ENCODE results near the gene OSGIN1.

The OSGIN1 gene

DNA sequence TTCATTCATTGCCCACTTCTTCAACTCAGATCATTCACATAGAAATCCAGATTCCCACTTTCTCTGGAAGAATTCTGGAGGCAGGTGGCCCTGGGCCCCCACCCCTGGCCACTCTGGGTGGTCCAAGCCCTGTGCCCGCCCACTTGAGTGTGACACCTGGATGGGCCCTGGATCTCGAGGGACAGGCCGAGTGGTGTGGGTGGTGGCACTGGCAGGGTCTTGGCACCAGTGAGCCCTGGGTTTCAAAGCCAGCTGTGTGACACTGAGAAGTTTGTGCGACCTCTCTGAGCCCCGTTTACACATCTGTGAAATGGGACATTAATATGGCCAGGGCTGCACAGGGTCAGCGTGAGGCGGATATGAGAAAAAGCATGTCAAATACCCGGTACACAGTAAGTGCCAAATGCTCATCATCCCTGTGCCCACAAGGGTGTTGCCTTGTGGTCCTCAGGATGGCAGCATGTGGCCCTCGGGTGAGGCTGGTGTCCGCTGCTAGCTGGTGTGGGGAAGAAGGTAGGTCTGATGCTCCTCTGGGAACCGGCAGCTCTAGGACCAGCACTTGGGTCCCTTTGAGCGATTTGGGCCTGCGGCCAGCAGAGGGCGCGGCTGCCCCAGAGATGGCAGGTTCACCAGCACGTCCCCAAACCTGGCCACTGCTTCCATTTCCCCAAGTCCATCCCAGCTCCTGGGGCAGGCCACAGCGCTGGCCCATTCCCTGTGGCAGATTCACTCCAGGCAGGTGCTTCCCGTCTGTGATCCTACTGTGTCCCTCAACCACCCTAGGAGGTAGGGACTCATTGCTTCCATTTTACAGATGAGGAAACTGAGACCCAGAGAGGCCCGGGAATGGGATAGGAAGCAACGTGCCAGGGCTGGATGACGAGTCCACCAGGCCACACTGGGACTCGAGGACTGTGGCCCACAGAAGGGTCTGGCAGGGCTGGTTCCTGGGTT lies 3.6 kb downstream of the OSGIN1 start:
- H3K4me1 Mint-ChIP-seq (ENCODE audit: low read depth): peaks cover 6% of the 10 kb centered on the region
- H3K27me3 Mint-ChIP-seq (ENCODE audit: low read depth): peaks cover 9% of the 10 kb centered on the region
- no peaks in the 10 kb centered on the region for H3K9me3 Mint-ChIP-seq
- H3K36me3 Mint-ChIP-seq (ENCODE audit: low read depth): no peaks in the 10 kb centered on the region
- H3K4me3 Mint-ChIP-seq: no peak overlapping the region
- H3K27ac Mint-ChIP-seq: no peak overlapping the region

DNA sequence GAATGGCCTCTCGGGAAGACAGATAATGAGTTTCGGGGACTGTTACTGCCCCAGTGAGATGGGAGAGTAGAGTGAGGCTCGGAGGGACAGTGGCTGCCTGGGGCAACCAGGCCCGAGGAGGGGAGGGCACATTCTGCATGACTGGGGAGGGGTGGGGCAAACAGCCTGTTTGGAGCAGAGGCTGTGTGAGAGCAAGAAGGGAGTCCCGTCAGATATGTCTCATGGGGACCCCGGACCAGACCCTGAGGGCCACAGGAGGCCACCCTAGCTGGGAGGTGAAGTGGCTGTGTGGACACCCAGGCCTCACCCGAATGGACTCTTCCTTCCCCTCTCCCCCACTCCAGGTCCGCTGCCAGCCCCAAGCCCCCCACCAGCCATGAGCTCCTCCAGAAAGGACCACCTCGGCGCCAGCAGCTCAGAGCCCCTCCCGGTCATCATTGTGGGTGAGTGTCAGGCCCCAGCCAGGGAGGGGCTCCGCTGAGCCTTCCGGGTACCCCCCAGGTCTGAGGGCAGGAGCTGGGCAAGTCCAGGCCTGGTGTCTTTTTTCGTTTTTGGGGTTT lies 4.3 kb downstream of the OSGIN1 start:
- no peaks in the 10 kb centered on the region for H3K9me3 Mint-ChIP-seq
- H3K4me1 Mint-ChIP-seq (ENCODE audit: low read depth): peaks cover 6% of the 10 kb centered on the region
- no peaks in the 10 kb centered on the region for H3K36me3 Mint-ChIP-seq (ENCODE audit: low read depth)
- peaks cover 9% of the 10 kb centered on the region for H3K27me3 Mint-ChIP-seq (ENCODE audit: low read depth)
- H3K27ac Mint-ChIP-seq: no peak overlapping the region
- no peak overlapping the region for H3K4me3 Mint-ChIP-seq

DNA sequence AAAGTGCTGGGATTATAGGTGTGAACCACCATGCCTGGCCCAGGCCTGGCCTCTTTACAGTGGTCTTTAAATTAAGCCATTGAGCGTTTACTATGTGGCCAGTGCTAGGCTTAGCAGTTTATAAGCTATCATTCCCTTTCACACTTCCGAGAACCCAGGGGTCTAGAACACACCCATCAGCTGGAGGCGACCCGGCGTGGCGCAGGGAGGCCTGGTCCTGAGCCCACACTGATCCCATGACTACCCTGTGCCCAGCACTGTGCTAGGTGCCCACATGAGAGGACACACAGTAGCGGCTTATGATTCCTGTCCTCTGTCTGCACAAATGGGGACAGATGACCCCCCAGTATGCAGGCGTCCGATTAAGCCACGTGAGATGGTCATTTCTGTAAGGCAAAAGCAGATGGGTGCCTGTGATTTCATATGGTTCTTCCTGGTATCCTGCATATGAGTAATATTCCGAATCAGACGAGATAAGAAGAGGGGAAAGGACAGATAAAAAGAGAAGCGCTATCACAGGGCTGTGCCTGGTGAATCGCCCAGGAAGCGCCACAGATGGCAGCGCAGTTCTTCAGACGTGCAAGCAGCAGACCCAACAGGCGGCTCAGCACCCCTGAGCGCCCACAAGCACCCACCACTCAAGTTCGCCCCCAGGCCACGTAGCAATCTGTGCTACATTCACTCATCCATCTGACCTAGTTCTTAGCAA lies 5.3 kb downstream of the OSGIN1 start:
- H3K4me1 Mint-ChIP-seq (ENCODE audit: low read depth): peaks cover 2% of the 10 kb centered on the region
- H3K27ac Mint-ChIP-seq: no peak overlapping the region
- H3K27me3 Mint-ChIP-seq (ENCODE audit: low read depth): peaks cover 9% of the 10 kb centered on the region
- no peaks in the 10 kb centered on the region for H3K9me3 Mint-ChIP-seq
- H3K4me3 Mint-ChIP-seq: no peak overlapping the region
- no peaks in the 10 kb centered on the region for H3K36me3 Mint-ChIP-seq (ENCODE audit: low read depth)

DNA sequence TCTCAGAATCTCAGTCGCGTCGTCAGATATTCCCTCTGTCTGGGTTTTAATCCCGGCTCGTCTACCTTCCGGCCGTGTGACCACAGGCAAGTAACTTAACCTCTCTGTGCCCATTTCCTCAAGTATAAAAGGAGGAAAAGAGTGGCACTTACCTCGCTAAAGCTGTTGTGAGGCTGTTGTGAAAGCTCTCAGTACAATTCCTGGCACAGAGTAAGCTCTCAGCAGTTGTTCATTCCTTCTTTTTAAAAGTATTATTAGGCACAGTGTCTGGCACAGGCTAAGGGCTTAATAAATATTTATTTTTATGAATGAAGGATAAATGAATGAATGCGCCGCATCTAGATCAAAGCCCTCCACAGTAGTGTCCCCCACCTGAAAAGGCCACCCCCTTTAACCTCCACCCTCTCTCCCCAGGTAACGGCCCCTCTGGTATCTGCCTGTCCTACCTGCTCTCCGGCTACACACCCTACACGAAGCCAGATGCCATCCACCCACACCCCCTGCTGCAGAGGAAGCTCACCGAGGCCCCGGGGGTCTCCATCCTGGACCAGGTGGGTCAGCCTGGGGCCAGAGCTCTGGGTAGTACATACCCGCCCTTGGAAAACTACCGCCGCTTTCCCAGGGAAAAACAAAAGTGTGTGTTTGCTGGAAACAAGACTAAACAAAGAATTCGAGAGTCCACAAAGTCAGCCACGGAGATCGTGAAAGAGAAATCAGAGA lies 6.0 kb downstream of the OSGIN1 start:
- Mint-ChIP-seq H3K27ac (no peak overlapping the region), H3K4me1 (ENCODE audit: low read depth) (peaks cover under 1% of the 10 kb centered on the region), H3K36me3 (ENCODE audit: low read depth) (no peaks in the 10 kb centered on the region), H3K4me3 (no peak overlapping the region), H3K27me3 (ENCODE audit: low read depth) (peaks cover 7% of the 10 kb centered on the region), H3K9me3 (no peaks in the 10 kb centered on the region)

DNA sequence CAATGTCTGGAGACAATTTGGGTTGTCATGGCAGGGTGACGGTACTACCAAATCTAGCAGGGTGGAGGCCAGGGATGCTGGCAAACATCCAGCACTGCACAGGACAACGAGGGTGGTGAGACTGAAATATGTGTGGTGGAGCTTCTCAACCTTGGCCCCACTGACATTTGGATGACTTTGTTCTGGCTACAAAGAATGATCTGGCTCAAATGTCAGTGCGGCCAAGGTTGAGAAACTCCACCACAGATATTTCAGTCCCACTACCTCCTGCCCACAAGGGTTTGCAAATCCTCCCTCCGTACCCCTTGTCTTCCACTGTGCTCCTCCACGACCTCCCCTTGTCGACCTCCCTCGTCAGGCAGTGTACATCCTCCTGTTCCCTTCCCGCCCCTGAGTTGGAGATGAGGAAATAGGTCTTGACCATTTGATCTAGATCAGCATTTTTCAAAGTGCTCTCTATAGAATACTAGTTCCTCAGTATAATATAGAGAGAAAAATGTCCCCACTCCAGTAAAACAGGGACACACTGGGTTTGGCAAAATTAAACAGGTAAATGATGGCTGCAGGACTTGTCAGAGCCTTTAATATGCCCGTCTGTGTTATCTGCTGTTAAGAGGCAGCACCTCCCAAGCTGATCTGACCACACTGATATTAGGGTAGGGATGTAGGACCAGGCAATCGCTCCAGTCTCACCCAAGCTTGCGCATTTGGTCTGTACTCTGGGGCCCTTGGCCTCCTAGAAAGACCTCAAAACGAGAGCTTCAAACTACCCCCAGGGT lies 6.8 kb downstream of the OSGIN1 start:
- no peaks in the 10 kb centered on the region for H3K36me3 Mint-ChIP-seq (ENCODE audit: low read depth)
- no peak overlapping the region for H3K27ac Mint-ChIP-seq
- H3K4me1 Mint-ChIP-seq (ENCODE audit: low read depth): no peaks in the 10 kb centered on the region
- H3K4me3 Mint-ChIP-seq: no peak overlapping the region
- no peaks in the 10 kb centered on the region for H3K9me3 Mint-ChIP-seq
- no peaks in the 10 kb centered on the region for H3K27me3 Mint-ChIP-seq (ENCODE audit: low read depth)

DNA sequence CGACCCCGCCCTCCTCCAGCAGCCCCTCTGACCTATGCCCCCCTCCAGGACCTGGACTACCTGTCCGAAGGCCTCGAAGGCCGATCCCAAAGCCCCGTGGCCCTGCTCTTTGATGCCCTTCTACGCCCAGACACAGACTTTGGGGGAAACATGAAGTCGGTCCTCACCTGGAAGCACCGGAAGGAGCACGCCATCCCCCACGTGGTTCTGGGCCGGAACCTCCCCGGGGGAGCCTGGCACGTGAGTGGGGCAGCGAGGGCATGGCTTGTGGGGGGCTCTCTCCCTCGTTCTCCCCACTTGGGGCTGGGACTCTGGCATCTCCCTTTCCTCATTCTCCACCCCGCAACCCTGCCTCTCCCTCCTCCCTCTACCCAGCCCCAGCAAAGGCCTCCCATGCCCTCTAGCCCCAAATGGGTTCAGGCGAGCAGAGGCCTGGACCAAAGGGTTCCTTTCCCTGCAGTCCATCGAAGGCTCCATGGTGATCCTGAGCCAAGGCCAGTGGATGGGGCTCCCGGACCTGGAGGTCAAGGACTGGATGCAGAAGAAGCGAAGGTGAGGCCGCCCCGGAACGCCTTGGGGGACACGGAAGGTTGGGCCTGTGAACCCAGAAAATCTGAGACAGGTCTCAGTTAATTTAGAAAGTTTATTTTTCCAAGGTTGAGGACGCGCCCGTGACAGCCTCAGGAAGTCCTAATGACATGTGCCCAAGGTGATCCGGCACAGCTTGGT lies 7.6 kb downstream of the OSGIN1 start:
- Mint-ChIP-seq H3K27me3 (ENCODE audit: low read depth) (no peaks in the 10 kb centered on the region), H3K27ac (no peak overlapping the region), H3K9me3 (no peaks in the 10 kb centered on the region), H3K4me3 (no peak overlapping the region), H3K4me1 (ENCODE audit: low read depth) (no peaks in the 10 kb centered on the region), H3K36me3 (ENCODE audit: low read depth) (no peaks in the 10 kb centered on the region)

DNA sequence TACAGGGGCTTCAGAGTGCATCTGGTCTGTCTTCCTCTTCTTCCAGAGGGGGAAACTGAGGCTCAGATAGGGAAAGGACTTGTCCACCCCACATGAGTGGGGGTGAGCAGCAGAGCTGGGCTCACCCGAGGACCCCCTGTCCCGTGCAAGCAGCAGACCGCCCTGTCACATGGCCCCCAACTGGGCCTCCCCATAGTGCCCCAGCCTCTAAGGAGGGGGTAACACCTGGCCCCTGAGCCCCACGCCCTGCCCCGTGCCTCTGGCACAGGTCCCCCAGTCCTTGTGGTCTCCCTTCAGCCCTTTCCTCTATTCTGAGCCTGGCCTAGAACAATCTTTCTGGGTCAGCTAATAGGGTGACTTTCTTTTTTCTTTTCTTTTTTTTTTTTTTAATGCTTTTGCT lies 8.6 kb downstream of the OSGIN1 start:
- H3K9me3 Mint-ChIP-seq: no peaks in the 10 kb centered on the region

DNA sequence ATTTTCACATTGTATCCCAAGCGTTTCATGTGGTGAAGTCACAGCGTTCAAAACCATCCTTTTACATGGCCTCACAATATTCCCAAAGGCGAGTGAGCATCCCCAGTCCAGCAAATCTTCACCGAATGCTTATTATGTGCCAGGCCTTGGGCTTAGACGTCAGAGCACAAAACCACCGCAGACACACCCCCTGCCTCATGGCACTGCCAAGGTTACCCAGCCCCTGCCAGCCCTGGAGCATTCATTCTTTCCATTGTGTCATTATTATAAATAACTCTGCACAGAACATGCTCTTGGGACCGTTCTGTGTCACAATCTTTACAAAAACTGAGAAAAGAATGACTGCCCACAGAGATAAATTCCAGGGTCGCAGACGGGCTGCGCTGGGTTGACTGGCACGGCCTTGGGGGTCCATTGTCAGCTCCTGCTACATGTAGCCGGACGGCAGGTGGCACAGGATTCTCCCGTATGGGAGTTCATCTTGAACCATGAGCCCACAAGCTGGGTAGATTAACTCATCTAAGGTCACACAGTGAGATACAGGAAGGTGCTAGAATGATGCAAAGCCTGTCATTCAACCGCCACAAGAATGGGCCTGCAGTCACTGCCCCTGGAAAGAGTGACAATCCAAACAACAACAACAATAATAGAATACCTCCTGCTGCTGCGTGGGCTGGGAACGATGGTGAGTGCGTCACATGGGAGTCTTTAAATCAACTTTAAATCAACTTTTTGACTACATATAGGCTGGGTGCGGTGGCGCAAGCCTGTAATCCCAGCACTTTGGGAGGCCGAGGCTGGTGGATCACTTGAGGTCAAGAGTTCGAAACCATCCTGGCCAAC lies 10.5 kb downstream of the OSGIN1 start:
- H3K9me3 Mint-ChIP-seq: no peaks in the 10 kb centered on the region
- H3K4me1 Mint-ChIP-seq (ENCODE audit: low read depth): no peaks in the 10 kb centered on the region
- H3K27ac Mint-ChIP-seq: no peak overlapping the region
- H3K27me3 Mint-ChIP-seq (ENCODE audit: low read depth): peaks cover 10% of the 10 kb centered on the region
- H3K4me3 Mint-ChIP-seq: no peak overlapping the region
- no peaks in the 10 kb centered on the region for H3K36me3 Mint-ChIP-seq (ENCODE audit: low read depth)

More for the DNA sequence above, 8.6 kb downstream of the OSGIN1 start:
- no peaks in the 10 kb centered on the region for H3K4me1 Mint-ChIP-seq (ENCODE audit: low read depth)
- no peaks in the 10 kb centered on the region for H3K36me3 Mint-ChIP-seq (ENCODE audit: low read depth)
- H3K4me3 Mint-ChIP-seq: no peak overlapping the region
- H3K27ac Mint-ChIP-seq: no peak overlapping the region
- peaks cover under 1% of the 10 kb centered on the region for H3K27me3 Mint-ChIP-seq (ENCODE audit: low read depth)

DNA sequence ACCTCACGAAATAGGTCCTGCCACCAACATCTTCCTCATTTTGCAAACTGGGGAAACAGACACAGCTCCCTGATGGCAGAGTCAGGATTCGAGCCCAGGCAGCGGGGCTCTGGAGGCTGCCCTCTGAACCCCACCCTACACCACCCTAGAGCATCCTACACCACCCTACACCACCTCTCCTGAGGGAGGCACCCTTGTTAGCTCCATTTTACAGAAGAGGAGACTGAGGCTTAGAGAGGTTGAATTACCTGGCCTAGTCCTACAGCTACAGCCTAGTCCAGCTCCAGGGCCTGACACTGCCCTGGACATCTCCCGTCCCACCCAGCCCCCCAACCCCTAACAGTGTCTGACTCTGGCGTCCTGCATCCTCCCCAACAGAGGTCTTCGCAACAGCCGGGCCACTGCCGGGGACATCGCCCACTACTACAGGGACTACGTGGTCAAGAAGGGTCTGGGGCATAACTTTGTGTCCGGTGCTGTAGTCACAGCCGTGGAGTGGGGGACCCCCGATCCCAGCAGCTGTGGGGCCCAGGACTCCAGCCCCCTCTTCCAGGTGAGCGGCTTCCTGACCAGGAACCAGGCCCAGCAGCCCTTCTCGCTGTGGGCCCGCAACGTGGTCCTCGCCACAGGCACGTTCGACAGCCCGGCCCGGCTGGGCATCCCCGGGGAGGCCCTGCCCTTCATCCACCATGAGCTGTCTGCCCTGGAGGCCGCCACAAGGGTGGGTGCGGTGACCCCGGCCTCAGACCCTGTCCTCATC lies 11.8 kb downstream of the OSGIN1 start:
- Mint-ChIP-seq H3K27ac (no peak overlapping the region), H3K36me3 (ENCODE audit: low read depth) (no peaks in the 10 kb centered on the region), H3K9me3 (no peaks in the 10 kb centered on the region), H3K4me3 (no peak overlapping the region), H3K4me1 (ENCODE audit: low read depth) (no peaks in the 10 kb centered on the region), H3K27me3 (ENCODE audit: low read depth) (peaks cover 20% of the 10 kb centered on the region)

DNA sequence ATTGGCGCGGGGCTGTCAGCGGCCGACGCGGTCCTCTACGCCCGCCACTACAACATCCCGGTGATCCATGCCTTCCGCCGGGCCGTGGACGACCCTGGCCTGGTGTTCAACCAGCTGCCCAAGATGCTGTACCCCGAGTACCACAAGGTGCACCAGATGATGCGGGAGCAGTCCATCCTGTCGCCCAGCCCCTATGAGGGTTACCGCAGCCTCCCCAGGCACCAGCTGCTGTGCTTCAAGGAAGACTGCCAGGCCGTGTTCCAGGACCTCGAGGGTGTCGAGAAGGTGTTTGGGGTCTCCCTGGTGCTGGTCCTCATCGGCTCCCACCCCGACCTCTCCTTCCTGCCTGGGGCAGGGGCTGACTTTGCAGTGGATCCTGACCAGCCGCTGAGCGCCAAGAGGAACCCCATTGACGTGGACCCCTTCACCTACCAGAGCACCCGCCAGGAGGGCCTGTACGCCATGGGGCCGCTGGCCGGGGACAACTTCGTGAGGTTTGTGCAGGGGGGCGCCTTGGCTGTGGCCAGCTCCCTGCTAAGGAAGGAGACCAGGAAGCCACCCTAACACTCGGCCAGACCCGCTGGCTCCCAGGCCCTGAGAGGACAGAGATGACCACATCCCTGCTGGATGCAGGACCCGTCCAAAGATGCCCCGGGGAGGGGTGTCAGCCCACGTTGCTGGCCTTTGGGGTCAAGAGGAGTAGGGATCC lies 12.6 kb downstream of the OSGIN1 start:
- Mint-ChIP-seq H3K36me3 (ENCODE audit: low read depth) (no peaks in the 10 kb centered on the region), H3K27me3 (ENCODE audit: low read depth) (peaks cover 23% of the 10 kb centered on the region), H3K27ac (no peak overlapping the region), H3K4me1 (ENCODE audit: low read depth) (no peaks in the 10 kb centered on the region), H3K4me3 (no peak overlapping the region), H3K9me3 (no peaks in the 10 kb centered on the region)

DNA sequence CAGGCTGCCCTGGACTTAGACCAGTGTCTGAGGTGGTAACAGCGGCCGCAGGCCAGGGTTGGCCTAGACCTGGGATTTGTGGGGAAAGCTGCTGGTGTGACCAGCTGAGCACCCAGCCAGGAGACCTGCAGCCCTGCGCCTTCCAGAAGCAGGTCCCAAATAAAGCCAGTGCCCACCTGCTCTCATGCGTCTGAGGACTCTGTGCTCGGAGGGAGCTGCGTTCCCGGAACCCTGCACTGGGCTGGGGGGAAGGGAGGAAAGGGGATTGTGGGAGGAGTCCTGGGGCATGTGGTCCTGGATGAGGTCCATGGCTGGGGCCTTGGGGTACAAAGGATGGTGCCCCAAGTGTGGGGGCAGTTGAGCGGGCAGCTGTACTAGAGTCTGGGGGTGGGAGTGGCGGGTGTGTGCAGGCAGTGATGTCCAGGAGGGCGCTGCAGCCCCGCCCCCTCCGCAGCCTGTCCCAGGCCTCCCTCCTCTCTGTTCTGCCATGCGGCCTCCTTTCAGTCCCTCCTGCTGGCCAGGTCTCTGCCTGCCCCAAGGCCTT lies 13.2 kb downstream of the OSGIN1 start:
- H3K4me1 Mint-ChIP-seq (ENCODE audit: low read depth): no peaks in the 10 kb centered on the region
- H3K36me3 Mint-ChIP-seq (ENCODE audit: low read depth): no peaks in the 10 kb centered on the region
- H3K27ac Mint-ChIP-seq: no peak overlapping the region
- no peaks in the 10 kb centered on the region for H3K9me3 Mint-ChIP-seq
- peaks cover 23% of the 10 kb centered on the region for H3K27me3 Mint-ChIP-seq (ENCODE audit: low read depth)
- no peak overlapping the region for H3K4me3 Mint-ChIP-seq

Measured in T-helper 1 cell treated with Interleukin-12 subunit alpha and Interleukin-12 subunit beta and Interleukin-4 antibody, amounts not matched to agents 30 μg/mL and 1 μg/mL, for 36 hours (primary cell).